Vagina (tissue), 2 donors: Measurements from ENCODE around the gene RASA2. TPM values are rescaled to one million over a fixed set of nuclear protein-coding genes. Genes with fewer than 3 reads are reported as not detected.
"Not testable (repeated sequence)": the region's sequence is repeated elsewhere in the genome, so short reads cannot be mapped to it uniquely, and the experiment has no call there.

Experiments
- DNase-seq, 2 donors: peaks; one replicate each; pipeline ENCODE4 v3.0.0-alpha.2; 2017; ENCODE audit errors: extremely low spot score in 2 of 2
- H3K27ac ChIP-seq: fragments of 200-600 bp; sonication (generic); one replicate; pipeline ENCODE4 v1.5.1; 2019
- H3K27me3 ChIP-seq: fragments of 200-600 bp; sonication (generic); one replicate; pipeline ENCODE4 v1.5.1; 2019
- H3K36me3 ChIP-seq, 2 donors: fragments of 200-600 bp; sonication (generic); one replicate each; pipeline ENCODE4 v1.5.1; 2017 to 2019
- H3K4me1 ChIP-seq: fragments of 200-600 bp; sonication (generic); one replicate; pipeline ENCODE4 v1.5.1; 2019
- H3K4me3 ChIP-seq, 2 donors: fragments of 200-600 bp; sonication (generic); 1 replicate in 1 of 2; 2 replicates in 1 of 2; pipeline ENCODE4 v1.5.1; 2016 to 2019
- H3K9me3 ChIP-seq: fragments of 200-600 bp; sonication (generic); one replicate; pipeline ENCODE4 v1.5.1; 2019
- POLR2A ChIP-seq, 2 donors: fragments of 450-650 bp; IDR thresholded peaks; one replicate each; pipeline ENCODE4 v1.6.1; 2017; ENCODE audit warnings: antibody characterized with exemption in 2 of 2, mild to moderate bottlenecking in 2 of 2, moderate library complexity in 2 of 2
- POLR2AphosphoS5 ChIP-seq, 2 donors: sonication (generic); formaldehyde crosslinking; IDR thresholded peaks; one replicate each; pipeline ENCODE4 v1.9.0; 2017; ENCODE audit warnings: antibody characterized with exemption in 2 of 2, mild to moderate bottlenecking in 2 of 2, low read depth in 1 of 2; ENCODE audit not compliant: insufficient read depth in 1 of 2
- intact Hi-C: fragments of 100-400 bp; cut with DNase I; formaldehyde crosslinking; loops from one replicate; pipeline ENCODE4 v1.15.1; 2023
- total RNA-seq: library from RNA; depleted of rRNA; stranded (reverse); fragments of >200 nt; gene quantifications from one replicate; pipeline ENCODE4 v1.2.3, GENCODE V29; 2016
- TF ChIP-seq, protein P1 (sequence below), 3 experiments: fragments of 450-650 bp in 2 of 3; fragments of 200-600 bp in 1 of 3; sonication (generic) in 1 of 3; IDR thresholded peaks; one replicate each; pipeline ENCODE4 v1.5.1; 2017 to 2019; ENCODE audit warnings: antibody characterized with exemption in 3 of 3, mild to moderate bottlenecking in 2 of 3, moderate library complexity in 2 of 3

RASA2 gene
- total RNA-seq, 1 donor from 2014 or later: 18.4 TPM

DNA sequence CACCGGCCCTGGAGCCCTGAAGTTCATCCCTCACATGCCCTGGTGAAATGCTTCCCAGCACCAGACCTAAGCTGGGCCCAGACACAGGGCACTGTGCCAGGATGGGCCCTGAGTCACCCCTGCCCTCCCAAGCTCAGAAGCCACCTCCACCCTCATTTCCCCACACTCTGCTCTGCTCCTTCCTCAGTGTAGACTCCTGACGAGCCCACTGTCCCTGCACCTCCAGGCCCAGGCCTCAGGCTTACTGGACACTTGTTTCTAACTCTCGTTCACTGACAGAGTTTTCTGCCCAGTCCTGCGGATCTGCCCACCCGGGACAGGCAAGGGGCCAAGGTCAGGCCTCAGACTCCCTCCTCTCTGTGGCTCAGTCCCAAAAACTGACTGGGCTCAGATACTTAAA is 138.7 kb downstream of the RASA2 start:
- Histone ChIP-seq H3K27ac (no peak overlapping the region), H3K9me3 (no peaks in the 10 kb centered on the region), H3K4me1 (no peaks in the 10 kb centered on the region), H3K27me3 (no peaks in the 10 kb centered on the region), H3K4me3 (no peak overlapping the region), H3K36me3 (no peaks in the 10 kb centered on the region)
- DNase-seq: no peak
- TF ChIP-seq POLR2A (IDR thresholded peaks at IDR 0.05) (no peak), POLR2AphosphoS5 (IDR thresholded peaks at IDR 0.05; ENCODE audit: insufficient read depth in 1 of 2, low read depth in 1 of 2) (no peak)
- TF ChIP-seq, protein P1, sequence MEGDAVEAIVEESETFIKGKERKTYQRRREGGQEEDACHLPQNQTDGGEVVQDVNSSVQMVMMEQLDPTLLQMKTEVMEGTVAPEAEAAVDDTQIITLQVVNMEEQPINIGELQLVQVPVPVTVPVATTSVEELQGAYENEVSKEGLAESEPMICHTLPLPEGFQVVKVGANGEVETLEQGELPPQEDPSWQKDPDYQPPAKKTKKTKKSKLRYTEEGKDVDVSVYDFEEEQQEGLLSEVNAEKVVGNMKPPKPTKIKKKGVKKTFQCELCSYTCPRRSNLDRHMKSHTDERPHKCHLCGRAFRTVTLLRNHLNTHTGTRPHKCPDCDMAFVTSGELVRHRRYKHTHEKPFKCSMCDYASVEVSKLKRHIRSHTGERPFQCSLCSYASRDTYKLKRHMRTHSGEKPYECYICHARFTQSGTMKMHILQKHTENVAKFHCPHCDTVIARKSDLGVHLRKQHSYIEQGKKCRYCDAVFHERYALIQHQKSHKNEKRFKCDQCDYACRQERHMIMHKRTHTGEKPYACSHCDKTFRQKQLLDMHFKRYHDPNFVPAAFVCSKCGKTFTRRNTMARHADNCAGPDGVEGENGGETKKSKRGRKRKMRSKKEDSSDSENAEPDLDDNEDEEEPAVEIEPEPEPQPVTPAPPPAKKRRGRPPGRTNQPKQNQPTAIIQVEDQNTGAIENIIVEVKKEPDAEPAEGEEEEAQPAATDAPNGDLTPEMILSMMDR (IDR thresholded peaks at IDR 0.05): no peak
- intact Hi-C loops: no loop called here

DNA sequence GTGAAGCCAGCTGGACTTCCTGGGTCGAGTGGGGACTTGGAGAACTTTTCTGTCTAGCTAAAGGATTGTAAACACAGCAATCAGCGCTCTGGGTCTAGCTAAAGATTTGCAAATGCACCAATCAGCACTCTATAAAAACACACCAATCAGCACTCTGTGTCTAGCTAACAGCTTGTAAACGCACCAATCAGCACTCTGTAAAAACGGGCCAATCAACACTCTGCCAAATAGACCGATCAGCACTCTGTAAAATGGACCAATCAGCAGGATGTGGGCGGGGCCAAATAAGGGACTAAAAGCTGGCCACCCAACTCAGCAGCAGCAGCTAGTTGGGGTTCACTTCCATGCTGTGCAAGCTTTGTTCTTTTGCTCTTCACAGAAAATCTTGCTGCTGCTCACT is 141.5 kb downstream of the RASA2 start:
- H3K27me3 ChIP-seq, H3K4me1 ChIP-seq, H3K27ac ChIP-seq, H3K36me3 ChIP-seq, intact Hi-C loops, H3K9me3 ChIP-seq, DNase-seq, H3K4me3 ChIP-seq: not testable (repeated sequence)

DNA sequence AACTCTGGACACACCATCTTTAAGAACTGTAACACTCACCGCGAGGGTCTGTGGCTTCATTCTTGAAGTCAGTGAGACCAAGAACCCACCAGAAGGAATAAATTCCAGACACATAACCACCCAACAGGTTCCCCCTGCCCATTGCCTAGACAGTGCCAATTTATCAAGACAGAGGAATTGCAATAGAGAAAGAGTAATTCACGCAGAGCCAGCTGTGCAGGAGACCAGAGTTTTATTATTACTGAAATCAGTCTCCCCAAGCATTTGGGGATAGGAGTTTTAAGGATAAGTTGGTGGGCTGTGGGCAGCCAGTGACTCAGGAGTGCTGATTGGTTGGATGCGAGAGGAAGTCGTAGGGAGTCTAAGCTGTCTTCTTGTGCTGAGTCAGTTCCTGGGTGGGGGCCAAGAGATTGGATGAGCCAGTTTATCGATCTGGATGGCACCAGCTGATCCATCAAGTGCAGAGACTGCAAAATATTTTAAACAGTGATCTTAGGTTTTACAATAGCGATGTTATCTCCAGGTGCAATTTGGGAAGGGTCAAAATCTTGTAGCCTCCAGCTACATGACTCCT is 142.1 kb downstream of the RASA2 start:
- H3K4me1 ChIP-seq, H3K4me3 ChIP-seq, H3K9me3 ChIP-seq, H3K27ac ChIP-seq, H3K36me3 ChIP-seq, DNase-seq, H3K27me3 ChIP-seq, intact Hi-C loops: not testable (repeated sequence)

DNA sequence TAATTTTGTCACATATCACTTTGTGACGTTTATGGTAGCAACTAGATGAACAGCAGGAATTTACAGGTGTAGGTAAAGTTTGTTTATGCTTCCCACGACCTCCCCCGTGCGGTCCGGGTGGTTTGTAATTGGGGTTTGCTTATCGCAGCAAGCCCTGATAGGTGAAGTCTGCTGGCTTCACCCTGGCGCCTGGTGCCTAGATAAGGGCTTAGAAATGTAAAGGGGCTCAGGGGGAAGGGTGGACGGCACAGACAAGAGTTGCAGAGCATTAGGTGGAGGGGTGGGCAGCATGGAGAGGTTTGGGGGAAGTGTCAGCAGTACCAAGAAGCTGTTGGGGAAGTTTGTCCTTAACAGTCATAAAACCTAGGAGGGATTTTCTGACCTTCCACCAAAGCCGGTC is 143.1 kb downstream of the RASA2 start:
- no peak for DNase-seq
- Histone ChIP-seq H3K9me3 (no peaks in the 10 kb centered on the region), H3K4me3 (no peak overlapping the region), H3K27me3 (no peaks in the 10 kb centered on the region), H3K36me3 (no peaks in the 10 kb centered on the region), H3K27ac (no peak overlapping the region), H3K4me1 (no peaks in the 10 kb centered on the region)
- TF ChIP-seq POLR2A (IDR thresholded peaks at IDR 0.05): no peak
- TF ChIP-seq POLR2AphosphoS5 (IDR thresholded peaks at IDR 0.05; ENCODE audit: insufficient read depth in 1 of 2, low read depth in 1 of 2): no peak
- TF ChIP-seq, protein P1 (IDR thresholded peaks at IDR 0.05): no peak
- intact Hi-C loops: no loop called here

DNA sequence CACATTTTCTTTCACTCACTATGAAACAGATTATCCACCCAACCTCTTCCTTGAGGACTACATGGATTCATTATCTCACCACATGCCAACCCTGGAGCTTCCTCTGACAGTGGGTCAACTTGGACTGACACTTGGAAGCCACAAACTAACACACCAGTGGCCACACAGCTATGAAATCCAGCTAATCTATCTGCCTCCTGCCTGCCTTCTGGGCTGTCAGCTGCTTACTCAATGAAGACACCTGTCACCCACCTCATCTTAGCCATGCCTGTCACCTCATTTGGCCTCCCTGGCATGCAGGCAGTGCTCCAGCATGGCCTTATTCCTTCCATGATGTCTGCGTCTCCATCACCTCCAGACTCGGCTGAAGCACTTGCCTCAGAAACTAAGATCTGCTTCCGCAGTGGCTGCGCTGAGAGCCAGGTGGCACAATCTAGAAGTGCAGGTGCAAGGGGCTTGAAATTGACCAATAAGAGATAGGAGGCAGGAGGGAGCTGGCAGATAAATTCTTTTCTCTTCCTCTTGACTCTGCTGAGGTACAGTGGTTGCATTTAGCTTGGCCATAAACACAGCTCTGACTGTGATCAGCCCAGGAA is 146.1 kb downstream of the RASA2 start:
- Histone ChIP-seq H3K27me3 (no peaks in the 10 kb centered on the region), H3K4me1 (no peaks in the 10 kb centered on the region), H3K36me3 (no peaks in the 10 kb centered on the region), H3K27ac (no peak overlapping the region), H3K4me3 (no peak overlapping the region), H3K9me3 (no peaks in the 10 kb centered on the region)
- intact Hi-C loops: no loop called here
- TF ChIP-seq POLR2A (IDR thresholded peaks at IDR 0.05) (no peak), POLR2AphosphoS5 (IDR thresholded peaks at IDR 0.05; ENCODE audit: insufficient read depth in 1 of 2, low read depth in 1 of 2) (no peak)
- TF ChIP-seq, protein P1 (IDR thresholded peaks at IDR 0.05): no peak
- no peak for DNase-seq

DNA sequence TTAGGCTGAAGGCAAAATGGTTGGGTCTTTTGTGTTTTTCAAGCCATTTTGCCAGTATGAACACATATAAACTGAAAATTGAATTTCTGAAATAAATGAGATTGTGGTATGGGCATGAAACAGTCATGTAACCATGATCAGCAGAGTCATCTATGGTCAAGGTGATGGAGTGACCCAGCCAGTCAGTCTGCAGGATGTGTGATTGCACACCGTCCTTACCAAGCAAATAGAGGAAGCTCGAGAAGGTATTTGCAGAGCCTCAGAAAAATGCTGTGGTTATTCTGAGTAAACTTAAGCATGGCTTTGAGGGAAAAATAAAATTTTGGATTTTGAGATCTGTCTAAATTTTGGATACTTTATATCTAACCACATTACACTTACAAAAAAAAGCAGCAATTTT is 155.4 kb downstream of the RASA2 start:
- no peak overlapping the region for H3K27ac ChIP-seq
- H3K27me3 ChIP-seq: no peaks in the 10 kb centered on the region
- no peak overlapping the region for H3K4me3 ChIP-seq
- H3K9me3 ChIP-seq: no peaks in the 10 kb centered on the region
- TF ChIP-seq POLR2AphosphoS5 (IDR thresholded peaks at IDR 0.05; ENCODE audit: insufficient read depth in 1 of 2, low read depth in 1 of 2) (no peak), POLR2A (IDR thresholded peaks at IDR 0.05) (no peak)
- TF ChIP-seq, protein P1 (IDR thresholded peaks at IDR 0.05): no peak
- intact Hi-C loops: no loop called here
- DNase-seq: no peak
- H3K4me1 ChIP-seq: no peaks in the 10 kb centered on the region
- no peaks in the 10 kb centered on the region for H3K36me3 ChIP-seq
